Panc1 (cell line): ENCODE results near the gene PRUNE2. TPM values are rescaled to one million over a fixed set of nuclear protein-coding genes. Genes with fewer than 3 reads are reported as not detected.

Source experiments
- ATAC-seq: fragments of 200-7000 bp; cut with Tn5 transposase; 2 replicates; pipeline ENCODE4 v1.9.1; 2020; ENCODE audit warnings: mild to moderate bottlenecking, moderate library complexity
- BruUV-seq: library from RNA; stranded (reverse); fragments of 400-500 nt; replicated peaks from 2 replicates; lab custom pipeline; 2021; lab: Mats Ljungman, UMichigan
- CTCF ChIA-PET: fragments of 300-600 bp; sonication (Branson Sonifier 250); formaldehyde crosslinking; loops from one replicate; lab custom pipeline; 2022; ENCODE audit warnings: antibody characterized with exemption; lab: Charles Lee
- POLR2A ChIA-PET: fragments of 300-600 bp; sonication (Branson Sonifier 250); formaldehyde crosslinking; loops from one replicate; lab custom pipeline; 2022; ENCODE audit warnings: antibody characterized with exemption; lab: Charles Lee
- DNase-seq: peaks from one replicate; pipeline ENCODE4 v3.0.0-alpha.2; 2010; ENCODE audit warnings: low read depth, low spot score
- H3K27ac ChIP-seq: 2 replicates; pipeline ENCODE4 v1.5.1; 2011; ENCODE audit warnings: mild to moderate bottlenecking, low read length, inconsistent platforms
- H3K27me3 ChIP-seq: fragments of 200-500 bp; sonication (Bioruptor generic); 2 replicates; pipeline ENCODE4 v1.6.0; 2014; ENCODE audit warnings: low read length, inconsistent platforms; ENCODE audit not compliant: control insufficient read depth, insufficient read depth
- H3K36me3 ChIP-seq: fragments of 200-500 bp; sonication (Bioruptor generic); 2 replicates; pipeline ENCODE4 v1.5.1; 2014; ENCODE audit warnings: inconsistent platforms, mild to moderate bottlenecking, low read length, moderate library complexity; ENCODE audit not compliant: control insufficient read depth, insufficient read depth
- H3K4me1 ChIP-seq: 2 replicates; pipeline ENCODE4 v1.5.1; 2011; ENCODE audit warnings: inconsistent platforms, mild to moderate bottlenecking, low read length, moderate library complexity; ENCODE audit not compliant: control insufficient read depth, insufficient read depth
- H3K4me3 ChIP-seq, 2 experiments: 2 replicates each; pipeline ENCODE4 v1.5.1; 2011 to 2012; ENCODE audit warnings: low read depth in 2 of 2, low read length in 2 of 2, mild to moderate bottlenecking in 2 of 2, inconsistent platforms in 1 of 2, moderate library complexity in 1 of 2
- H3K9me3 ChIP-seq: fragments of 200-500 bp; sonication (Bioruptor generic); 2 replicates; pipeline ENCODE4 v1.5.1; 2014; ENCODE audit warnings: low read depth, mild to moderate bottlenecking, inconsistent platforms, low read length, moderate library complexity; ENCODE audit not compliant: control insufficient read depth, insufficient read depth
- CTCF ChIP-seq: fragments of 450-650 bp; IDR thresholded peaks from 2 replicates; pipeline ENCODE4 v1.5.1; 2017; ENCODE audit warnings: mild to moderate bottlenecking
- POLR2AphosphoS5 ChIP-seq: IDR thresholded peaks from 2 replicates; pipeline ENCODE4 v1.6.1; 2012; ENCODE audit warnings: mild to moderate bottlenecking, low read depth, low read length, moderate library complexity
- REST ChIP-seq, 2 experiments: IDR thresholded peaks; 2 replicates each; pipeline ENCODE4 v1.6.1; 2011 to 2012; ENCODE audit warnings: low read depth in 2 of 2, control low read depth in 1 of 2, low read length in 1 of 2, mild to moderate bottlenecking in 1 of 2, moderate library complexity in 1 of 2; ENCODE audit not compliant: insufficient read depth in 1 of 2
- SIN3A ChIP-seq: IDR thresholded peaks from 2 replicates; pipeline ENCODE4 v1.6.1; 2012; ENCODE audit warnings: low read depth, mild to moderate bottlenecking, low read length, moderate library complexity, borderline replicate concordance; ENCODE audit not compliant: insufficient read depth
- TCF7L2 ChIP-seq: IDR thresholded peaks from 2 replicates; pipeline ENCODE4 v1.6.1; 2011; ENCODE audit warnings: mild to moderate bottlenecking, low read depth, low read length, inconsistent platforms
- in situ Hi-C: cut with HindIII; loops from 2 replicates; pipeline ENCODE4 v1.10.0; 2016; ENCODE audit warnings: low sequenced_read_pairs, low pct_unique_long_range_greater_than_20kb
- intact Hi-C: fragments of 100-400 bp; cut with micrococcal nuclease; formaldehyde crosslinking; loops from one replicate; pipeline ENCODE4 v1.10.0; 2022; ENCODE audit not compliant: unreplicated experiment
- total RNA-seq: library from RNA; stranded (reverse); gene quantifications from one replicate; pipeline ENCODE4 v1.2.1, GENCODE V29; 2021; ENCODE audit not compliant: unreplicated experiment

The PRUNE2 gene
- total RNA-seq, 1 experiment from 2014 or later: 0.18 TPM

DNA sequence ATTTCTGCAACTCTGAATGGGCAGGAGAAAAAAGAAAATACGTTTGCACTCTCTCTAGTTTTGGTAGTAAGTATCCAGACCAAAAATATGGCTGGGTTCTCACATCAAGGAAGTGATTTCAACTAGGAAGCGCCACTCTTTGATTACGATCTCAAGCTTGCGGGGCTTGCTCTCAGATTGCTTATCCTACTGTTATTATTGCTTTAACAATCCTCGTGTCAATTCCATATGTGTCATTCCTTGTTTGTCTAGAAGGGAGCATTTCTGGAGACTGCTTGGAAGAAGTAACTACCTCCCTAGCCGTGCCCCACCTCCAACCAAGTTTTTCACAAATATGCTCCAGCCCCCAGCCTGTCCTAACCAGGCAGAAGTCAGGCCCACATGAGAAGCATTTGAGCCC lies 3.5 kb downstream of the PRUNE2 start:
- in situ Hi-C loops: no loop called here
- CTCF ChIA-PET: no interaction called here

GRCh38 chr9:76901801-76902200 lies 4.1 kb downstream of the PRUNE2 start:
- TF ChIP-seq REST (IDR thresholded peaks at IDR 0.05; ENCODE audit: insufficient read depth in 1 of 2, low read depth in 2 of 2, low read length in 1 of 2): no peak
- no peak for TF ChIP-seq CTCF
- no peak for TF ChIP-seq POLR2AphosphoS5
- TF ChIP-seq SIN3A: no peak
- TF ChIP-seq TCF7L2: no peak
- ChIA-PET CTCF (no interaction called here), POLR2A (no interaction called here)
- no peaks in the 10 kb centered on the region for H3K36me3 ChIP-seq
- no peaks in the 10 kb centered on the region for H3K4me1 ChIP-seq
- no peaks in the 10 kb centered on the region for H3K9me3 ChIP-seq
- H3K4me3 ChIP-seq: no peak overlapping the region
- intact Hi-C loops: loop anchor here (10.0 kb wide), 1 partner anchor 87 kb away; no protein-coding TSS in a partner anchor
- ATAC-seq (no peak), DNase-seq (no peak)
- no peak overlapping the region for H3K27ac ChIP-seq
- no TSS peak for BruUV-seq
- in situ Hi-C loops: no loop called here
- H3K27me3 ChIP-seq: peaks cover 8% of the 10 kb centered on the region

More for the DNA sequence above, 3.5 kb downstream of the PRUNE2 start:
- TF ChIP-seq REST (IDR thresholded peaks at IDR 0.05; ENCODE audit: insufficient read depth in 1 of 2, low read depth in 2 of 2, low read length in 1 of 2) (no peak), CTCF (no peak), TCF7L2 (no peak), SIN3A (no peak), POLR2AphosphoS5 (no peak)
- Histone ChIP-seq H3K27me3 (peaks cover 8% of the 10 kb centered on the region), H3K9me3 (no peaks in the 10 kb centered on the region), H3K4me3 (no peak overlapping the region), H3K27ac (no peak overlapping the region), H3K4me1 (no peaks in the 10 kb centered on the region), H3K36me3 (no peaks in the 10 kb centered on the region)
- BruUV-seq: no TSS peak
- no peak for DNase-seq
- POLR2A ChIA-PET: no interaction called here
- intact Hi-C loops: loop anchor here (10.0 kb wide), 1 partner anchor 88 kb away; no protein-coding TSS in a partner anchor
- no peak for ATAC-seq
